NCI-H128 (cell line): ENCODE measurements around the gene POLA2.
"Not testable (repeated sequence)": the region's sequence is repeated elsewhere in the genome, so short reads cannot be mapped to it uniquely, and the experiment has no call there.

Experiments used
- DNase-seq: peaks from one replicate; lab custom pipeline; 2025; ENCODE audit not compliant: unreplicated experiment; lab: John Stamatoyannopoulos, UW

POLA2 gene

DNA sequence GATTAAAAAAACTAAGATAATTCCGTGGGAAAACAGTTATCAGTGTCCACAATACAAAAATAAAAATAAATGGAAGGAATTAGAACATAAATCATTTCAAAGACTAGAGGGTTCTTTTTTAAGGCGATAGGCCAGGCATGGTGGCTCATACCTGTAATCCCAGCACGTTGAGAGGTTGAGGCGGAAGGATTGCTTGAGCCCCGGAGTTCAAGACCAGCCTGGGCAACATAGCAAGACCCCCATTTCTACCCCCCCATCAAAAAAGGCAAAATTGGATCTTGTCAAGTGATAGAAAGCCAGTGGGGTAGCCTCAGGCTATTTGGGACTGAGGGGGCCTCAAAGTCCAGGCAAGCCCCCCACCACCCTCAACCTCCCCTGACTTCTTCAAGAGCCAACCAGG lies 20.6 kb upstream of the POLA2 start:
- DNase-seq, result no peak

DNA sequence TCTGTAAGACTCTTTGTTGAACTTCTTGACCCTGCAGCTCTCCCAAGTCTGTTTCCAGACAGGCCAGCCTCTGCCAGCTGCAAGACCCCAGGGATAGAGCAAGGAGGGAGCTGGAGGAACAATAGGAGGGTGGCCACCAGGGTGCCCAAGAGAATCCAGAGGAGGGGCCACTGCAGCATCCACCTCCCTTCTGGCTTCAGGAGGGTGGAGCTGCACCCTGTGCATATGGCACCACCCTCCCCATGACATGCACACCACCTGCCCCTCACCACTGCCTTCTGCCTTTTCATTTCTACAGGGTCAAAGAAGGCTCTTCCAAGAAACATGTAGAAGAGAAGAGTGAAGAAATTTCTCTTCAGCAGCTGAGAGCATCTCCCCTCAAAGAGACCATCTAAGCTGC lies 20.1 kb upstream of the POLA2 start:
- no peak for DNase-seq

DNA sequence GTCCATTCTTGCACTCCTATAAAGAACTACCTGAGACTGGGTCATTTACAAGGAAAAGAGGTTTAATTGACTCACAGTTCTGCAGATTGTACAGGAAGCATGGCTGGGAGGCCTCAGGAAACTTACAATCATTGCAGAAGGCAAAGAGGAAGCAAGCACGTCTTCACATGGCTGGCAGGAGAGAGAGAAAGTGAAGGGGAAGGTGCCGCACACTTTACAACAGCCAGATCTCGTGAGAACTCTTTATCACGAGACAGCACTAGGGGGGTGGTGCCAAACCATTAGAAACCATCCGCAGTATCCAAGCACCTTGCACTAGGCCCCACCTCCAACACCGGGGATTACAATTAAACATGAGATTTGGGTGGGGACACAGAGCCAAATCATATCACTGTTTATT lies 19.4 kb upstream of the POLA2 start:
- no peak for DNase-seq

DNA sequence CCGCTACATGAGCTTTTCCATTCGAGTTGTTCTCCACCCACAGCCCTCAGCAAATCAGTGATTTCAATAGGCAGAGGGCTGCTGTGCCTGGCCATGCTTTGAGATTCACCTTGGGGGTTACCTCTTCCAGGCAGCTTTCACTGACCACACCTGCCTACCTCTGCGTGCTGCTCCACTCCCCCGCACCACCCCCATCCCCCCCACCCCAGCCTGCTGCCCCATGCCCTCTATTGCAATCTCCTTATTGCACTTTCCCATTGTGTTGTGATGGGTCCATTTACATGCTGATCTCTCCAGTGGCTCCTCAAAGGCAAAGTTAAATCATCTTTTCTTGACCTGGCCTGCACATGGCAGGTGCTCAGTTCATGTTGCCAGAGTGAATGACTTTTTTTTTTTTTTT lies 18.0 kb upstream of the POLA2 start:
- no peak for DNase-seq

DNA sequence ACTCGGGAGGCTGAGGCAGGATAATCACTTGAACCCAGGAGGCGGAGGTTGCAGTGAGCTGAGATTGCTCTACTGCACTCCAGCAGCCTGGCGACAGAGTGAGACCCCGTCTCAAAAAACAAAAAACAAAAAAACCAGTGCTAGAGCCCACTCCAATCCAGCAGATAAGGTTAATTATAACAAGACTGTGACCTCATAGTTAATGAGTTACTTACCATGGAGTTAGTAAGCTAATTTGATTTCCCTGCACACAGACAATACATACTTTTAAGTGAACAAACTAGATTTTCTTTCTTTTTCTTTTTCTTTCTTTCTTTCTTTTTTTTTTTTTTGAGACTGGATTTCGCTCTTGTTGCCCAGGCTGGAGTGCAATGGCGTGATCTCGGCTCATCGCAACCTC lies 16.7 kb upstream of the POLA2 start:
- DNase-seq, result not testable (repeated sequence)

DNA sequence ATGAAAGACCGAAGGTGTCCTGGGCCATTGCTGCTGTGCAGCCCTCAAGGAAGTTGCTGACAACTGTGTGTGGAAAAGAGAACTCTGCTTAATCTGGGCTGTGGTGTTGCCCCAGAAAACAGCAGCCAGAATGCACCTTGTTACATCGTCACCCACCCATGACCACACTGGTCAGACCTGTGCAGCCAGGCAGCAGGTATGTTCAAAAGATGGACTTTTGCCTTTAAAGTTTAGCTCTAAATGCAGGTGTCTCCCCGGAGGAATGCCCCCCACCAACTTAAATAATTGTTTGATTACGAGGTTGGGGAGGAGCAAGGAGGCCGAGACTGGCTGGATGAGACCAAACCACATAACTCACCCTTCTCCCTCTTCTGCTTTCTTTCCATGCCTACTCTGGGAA lies 15.3 kb upstream of the POLA2 start:
- no peak for DNase-seq

DNA sequence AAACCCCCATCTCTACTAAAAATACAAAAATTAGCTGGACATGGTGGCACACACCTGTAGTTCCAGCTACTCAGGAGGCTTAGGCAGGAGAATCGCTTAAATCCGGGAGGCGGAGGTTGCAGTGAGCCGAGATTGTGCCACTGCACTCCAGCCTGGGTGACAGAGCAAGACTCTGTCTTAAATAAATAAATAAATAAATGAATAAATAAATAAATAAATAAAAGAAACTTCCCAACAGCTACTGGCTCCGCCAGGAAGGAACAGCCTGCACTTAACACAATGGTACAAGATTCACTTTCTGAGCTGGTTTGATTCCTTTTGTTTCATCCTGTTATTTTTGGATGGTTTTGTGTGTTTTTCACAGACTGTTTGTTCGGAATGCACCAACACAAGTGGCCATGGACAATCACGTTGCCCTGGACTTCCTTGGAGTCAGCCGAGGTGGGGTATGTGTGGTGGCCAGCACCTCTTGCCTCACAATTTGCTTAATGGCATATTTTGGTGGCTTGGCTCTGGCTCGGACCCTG lies 13.5 kb upstream of the POLA2 start:
- DNase-seq, result not testable (repeated sequence)

DNA sequence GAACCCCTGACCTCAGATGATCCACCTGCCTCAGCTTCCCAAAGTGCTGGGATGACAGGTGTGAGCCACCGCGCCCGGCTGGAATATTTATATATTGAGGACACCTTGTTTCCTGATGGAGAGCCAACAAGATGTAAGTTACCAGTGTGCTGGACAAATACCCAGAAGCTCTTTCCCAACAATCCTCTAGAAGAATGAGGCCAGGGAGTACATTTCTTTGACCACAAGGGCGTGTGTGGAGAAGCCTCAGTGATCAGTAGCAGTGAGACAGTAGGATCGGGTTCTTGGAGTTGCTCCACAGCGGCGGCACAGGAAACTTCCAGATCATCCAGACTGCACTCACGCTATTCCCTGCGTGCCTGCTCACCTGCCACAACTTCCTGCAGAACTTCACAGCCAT lies 10.3 kb upstream of the POLA2 start:
- no peak for DNase-seq

DNA sequence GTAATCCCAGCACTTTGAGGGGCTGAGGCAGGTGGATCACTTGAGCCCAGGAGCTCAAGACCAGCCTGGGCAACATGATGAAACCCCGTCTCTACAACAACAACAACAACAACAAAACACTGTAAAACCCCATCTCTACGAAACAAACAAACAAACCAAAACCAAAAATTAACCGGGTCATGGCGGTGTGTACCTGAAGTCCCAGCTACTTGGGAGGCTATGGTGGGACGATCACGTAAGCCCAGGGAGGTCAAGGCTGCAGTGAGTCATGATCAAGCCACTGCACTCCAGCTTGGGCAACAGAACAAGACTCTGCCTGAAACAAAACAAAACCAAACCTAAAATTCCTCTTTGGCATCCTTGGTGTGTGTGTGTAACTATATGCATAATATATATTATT lies 7.0 kb upstream of the POLA2 start:
- DNase-seq, result no peak

DNA sequence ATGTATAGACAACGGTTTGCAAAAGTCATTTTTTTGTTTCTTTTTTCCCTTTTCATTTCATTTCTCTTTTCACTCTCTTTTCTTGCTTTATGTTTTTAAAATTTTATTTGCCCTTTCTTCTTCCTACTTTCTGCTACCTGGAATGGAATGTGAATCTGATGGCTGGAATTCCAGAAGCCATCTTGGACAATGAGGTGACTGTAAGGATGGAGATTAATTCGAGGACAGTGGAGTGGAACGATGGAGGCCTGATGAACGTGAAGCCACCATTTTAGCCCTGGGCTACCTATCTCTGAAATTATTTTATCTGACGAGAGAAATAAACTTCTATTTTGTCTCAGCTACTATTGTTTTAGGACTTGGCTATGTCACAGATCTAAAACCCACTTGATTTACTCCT lies 2.8 kb upstream of the POLA2 start:
- no peak for DNase-seq

DNA sequence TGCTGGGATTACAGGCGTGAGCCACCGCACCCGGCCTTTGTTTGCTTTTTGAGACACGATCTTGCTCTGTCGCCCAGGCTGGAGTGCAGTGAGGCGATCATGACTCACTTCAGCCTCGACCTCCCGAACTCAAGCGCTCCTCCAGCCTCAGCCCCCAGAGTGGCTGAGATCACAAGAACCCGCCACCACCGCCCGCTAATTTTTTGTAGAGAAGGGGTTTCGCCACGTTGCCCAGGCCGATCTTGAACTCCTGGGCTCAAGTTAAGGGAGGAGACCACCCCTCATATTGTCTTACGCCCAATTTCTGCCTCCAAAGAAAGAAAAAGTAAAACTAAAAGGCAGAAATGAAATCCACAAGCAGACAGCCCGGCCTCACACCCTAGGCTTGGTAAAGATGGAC lies 1.5 kb upstream of the POLA2 start:
- no peak for DNase-seq

DNA sequence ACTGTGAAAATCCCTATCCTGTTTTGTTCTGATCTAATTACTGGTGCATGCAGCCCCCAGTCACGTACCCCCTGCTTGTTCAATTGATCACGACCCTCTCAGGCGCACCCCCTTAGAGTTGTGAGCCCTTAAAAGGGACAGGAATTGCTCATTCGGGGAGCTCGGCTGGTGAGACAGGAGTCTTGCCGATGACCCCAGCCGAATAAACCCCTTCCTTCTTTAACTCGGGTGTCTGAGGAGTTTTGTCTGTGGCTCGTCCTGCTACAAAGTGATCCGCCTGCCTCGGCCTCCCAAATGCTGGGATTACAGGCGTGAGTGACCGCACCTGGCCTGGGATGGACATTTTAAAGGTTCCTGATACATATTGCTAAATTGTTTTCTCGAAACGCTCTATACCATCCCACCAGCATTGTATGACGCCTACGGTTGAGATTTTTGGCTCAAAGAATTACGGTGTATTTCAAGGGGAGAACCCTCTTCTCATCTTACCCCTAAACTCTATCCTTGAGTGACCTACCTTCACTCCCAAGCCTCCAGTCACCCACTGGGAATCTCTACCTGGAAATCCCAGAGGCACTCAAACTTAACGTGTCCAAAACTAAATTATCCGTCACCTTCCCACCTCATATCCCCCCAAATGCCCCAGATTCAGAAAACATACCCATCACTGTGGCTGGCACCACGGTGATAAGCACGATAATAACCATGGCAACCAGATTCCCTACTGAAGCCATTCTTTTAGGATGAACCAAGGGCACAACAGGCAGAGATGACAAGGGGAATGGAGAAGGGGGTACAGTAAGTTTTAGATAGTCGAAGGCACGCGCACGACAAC lies 789 bp upstream of the POLA2 start:
- no peak for DNase-seq

DNA sequence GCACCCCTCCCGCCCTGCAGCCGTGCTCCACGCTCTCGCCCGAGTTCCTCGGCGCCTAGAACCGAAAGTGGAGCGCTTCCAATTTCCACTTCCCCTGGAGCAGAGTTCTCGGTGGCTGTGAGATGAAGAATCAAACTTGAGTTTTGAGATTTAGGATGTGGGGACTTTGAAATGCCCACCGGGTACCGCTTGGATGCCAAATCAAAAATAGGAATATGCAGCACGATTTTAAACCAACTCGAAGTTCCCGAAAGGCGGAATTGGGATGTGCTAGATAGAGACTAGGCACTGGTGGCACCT lies 569 bp downstream of the POLA2 start:
- DNase-seq, result no peak

DNA sequence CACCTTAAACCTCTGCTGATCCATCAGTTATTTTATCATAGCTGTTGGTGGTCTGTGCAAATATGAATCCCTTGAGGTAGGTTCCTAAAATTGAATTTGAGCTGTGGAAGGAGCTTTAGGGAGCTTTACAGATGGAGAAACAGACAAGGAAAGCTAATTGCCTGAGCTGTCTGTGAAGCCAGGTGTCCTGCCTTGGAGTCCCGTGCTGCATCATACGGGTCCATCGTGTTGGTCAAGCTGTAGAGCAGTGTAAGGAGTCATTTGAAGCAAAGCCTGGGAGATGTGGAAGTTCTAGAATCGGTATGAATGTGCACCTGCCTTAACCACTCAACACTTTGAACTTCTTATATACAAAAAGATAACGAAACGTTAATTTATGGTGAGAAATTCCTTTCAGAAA lies 1.0 kb downstream of the POLA2 start:
- DNase-seq, result no peak

DNA sequence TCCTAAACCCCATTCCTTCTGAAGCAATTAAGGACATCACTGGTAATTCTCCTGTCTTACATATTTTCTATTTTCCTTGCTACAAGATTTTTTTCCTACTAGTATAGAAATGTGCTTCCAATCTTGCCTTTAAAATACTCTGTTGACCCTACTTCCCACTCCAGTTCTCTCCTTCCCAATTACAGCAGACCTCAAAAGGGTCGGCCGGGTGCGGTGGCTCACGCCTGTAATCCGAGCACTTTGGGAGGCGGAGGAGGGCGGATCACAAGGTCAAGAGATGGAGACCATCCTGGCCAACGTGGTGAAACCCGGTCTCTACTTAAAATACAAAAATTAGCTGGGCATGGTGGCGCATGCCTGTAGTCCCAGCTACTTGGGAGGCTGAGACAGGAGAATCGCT lies 3.0 kb downstream of the POLA2 start:
- not testable (repeated sequence) for DNase-seq

DNA sequence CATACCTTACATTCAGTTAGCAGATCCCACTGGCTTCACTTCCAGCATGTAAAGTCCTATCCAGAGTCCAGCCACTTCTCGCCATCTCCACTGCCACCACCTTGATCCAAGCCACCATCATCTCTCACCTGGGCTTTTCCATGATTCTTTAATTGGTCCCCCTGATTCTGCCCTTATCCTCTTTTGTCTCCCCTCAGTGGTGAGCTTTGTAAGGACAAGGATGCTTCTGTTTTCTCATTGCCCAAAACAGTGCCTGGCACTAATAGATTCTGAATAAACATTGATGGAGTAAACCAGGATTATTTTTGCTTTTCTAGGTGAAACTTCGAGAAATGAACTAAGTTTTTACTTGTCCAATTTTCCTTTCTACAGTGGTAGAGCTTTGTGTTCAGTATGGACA lies 4.4 kb downstream of the POLA2 start:
- DNase-seq, result no peak

DNA sequence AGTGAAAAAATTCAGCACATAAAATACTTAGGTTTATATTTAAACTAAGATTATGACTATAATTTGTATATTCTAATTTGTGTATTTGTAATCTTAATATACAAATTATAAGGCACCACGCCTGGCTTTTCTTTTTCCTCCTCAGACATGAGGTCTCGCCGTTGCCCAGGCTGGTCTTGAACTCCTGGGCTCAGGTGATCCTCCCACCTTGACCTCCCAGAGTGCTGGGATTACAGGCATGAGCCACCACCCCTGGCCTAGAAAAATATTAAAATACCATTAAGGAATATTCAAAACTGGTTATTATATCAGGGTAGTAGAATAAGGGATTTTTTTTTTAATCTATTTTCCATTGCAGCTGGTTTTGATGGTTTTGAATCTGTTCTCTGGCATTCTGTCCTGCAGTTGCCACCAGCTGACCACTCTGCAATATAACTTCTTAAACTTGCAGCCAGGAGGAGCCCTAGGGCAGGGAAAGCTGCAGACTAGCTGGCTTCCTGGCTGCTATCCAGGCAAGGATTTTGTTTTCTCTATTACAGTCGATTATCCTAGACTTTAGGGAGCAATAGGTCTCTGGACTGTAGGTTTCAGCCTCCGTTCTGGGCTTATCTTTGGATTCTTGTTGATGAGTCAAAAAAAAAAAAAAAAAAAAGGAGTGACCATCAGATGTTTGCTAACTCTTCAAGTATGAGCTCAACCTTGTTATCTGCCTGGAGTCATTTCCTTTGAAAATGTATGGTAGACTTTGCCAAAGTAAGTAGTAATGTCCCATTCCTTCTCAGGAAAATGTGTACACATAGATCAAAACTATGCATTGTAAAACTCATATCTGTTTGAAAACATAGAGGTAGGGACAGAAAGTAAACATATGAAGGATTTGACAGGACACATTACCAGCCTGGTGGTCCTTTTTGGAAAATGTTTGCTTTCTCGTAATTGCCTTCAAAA lies 13.2 kb downstream of the POLA2 start:
- no peak for DNase-seq

DNA sequence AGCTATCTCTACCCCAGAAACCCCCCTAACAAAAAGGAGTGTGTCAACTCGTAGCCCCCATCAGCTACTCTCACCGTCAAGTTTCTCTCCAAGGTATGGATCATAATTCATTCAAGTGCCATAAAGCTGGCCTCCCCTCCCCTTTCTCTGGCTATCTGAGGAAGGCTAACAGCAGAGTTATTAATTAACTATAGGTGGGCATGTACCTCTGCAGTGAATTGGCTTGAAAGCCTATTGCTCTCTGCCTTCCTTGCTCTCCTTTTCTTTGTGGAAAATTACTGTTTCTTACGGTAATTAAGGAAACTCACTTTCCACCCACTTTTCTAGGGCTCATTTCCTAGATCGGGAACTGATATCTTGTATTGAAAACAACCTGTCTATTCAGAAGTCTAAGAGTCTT lies 14.1 kb downstream of the POLA2 start:
- DNase-seq, result no peak

DNA sequence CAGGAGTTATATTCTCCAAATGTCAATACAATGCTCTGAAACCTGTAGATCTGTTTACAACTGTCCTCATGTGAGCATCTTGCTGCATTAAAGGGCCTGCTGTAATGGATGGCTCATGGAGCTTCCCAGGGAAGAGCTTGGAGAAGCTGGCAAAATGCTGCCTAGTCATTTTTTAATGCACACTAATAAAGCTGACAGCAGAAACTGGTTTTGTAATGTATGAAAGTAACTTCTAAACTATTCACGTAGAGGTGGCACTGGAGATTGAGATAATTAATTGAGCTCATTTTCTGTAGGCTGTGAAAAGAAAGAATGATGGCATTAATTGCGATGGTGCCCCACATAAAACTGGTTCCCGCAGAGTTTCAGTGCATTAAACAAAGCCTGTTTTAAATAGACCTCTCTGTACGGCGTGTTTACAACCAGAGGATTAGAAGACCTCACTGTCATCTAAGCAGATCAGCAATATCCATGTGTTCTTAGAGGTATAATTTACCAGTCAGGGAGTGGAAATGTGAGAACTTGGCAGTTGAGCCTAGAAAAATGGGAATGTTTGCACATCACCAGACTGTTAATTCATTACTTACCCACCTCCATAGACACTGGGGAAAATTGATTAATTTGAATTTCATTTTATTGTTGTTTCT lies 16.0 kb downstream of the POLA2 start:
- no peak for DNase-seq

DNA sequence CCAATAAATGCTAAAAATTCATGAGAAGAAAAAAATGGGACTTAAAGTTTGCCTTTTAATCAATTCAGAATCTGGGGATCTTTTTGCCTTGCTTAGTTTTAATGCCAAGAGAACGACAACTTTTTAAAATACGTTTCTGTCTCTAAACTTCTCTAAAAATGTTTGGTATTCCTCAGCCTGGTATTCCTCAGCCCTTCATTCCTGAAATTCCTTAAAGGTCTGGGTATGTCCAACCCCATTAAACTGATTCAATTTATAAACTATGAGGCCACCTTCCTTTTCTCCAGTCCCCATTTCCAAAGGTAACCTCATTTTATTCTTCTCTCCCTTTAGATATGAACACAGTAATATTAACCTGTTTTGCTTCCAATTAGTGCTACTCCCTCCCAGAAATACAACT lies 16.6 kb downstream of the POLA2 start:
- no peak for DNase-seq

DNA sequence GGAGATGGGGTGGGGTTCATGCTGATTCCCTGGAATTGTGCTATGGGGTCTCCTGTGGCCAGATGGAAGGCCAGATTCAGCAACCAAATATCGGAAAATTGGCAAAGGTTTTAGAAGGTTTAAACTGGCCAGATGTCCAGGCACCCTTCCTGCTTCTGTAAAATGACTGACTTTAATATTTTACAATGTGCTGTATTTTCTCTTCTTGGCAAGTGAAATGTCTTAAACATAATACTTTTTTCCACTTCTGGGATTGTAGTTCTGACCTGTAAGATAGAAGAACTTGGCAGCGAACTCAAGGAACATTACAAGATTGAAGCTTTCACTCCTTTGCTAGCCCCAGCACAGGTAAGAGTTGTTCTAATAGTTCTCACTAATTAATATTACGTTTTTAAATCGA lies 17.5 kb downstream of the POLA2 start:
- no peak for DNase-seq
